Heart left ventricle (tissue), 13 donors: ENCODE data around the gene BTRC.

Source experiments
- CTCF ChIP-seq, 12 donors: fragments of 200-600 bp; sonication (generic) in 4 of 12; IDR thresholded peaks; one replicate each; pipeline versions ENCODE4 v1.5.0 to v1.8.0; 2018 to 2022; ENCODE audit warnings: antibody characterized with exemption in 12 of 12, mild to moderate bottlenecking in 5 of 12
- POLR2A ChIP-seq, 2 donors: fragments of 450-650 bp; IDR thresholded peaks; one replicate each; pipeline ENCODE4 v1.6.1; 2017; ENCODE audit warnings: antibody characterized with exemption in 2 of 2, mild to moderate bottlenecking in 2 of 2, moderate library complexity in 2 of 2
- donor health status: ischemic (EF 13 %, LVEDD 7.1; RV severe dilation, severe dysfunction).
- donor health status: DM: no; HTN: yes; CAD: no.
- donor health status: DM: no; HTN: no; CAD: no.
- donor health status: ischemic (EF 25% LVEDD 6.9; RV normal size, moderate dysfunction).
- donor health status: ischemic (EF 25% LVEDD 5.7; RV mildly dilated, moderate dysfunction).
- donor health status: ischemic (EF 35%, LVEDD 5.7; RV mildly dilated, moderate dysfunction).
- donor health status: nonischemic (EF 11% LVEDD 7.7; RV severe dilation, severe dysfunction).
- donor health status: DM: yes; HTN: yes; CAD: no.
- donor health status: PGD.
- donor health status: ischemic (EF 29% LVEDD 5.4; RV normal size, mild dysfunction).
- donor health status: nonischemic (EF 23%, LVEDD 6.1; RV moderate dilation, normal function).

DNA sequence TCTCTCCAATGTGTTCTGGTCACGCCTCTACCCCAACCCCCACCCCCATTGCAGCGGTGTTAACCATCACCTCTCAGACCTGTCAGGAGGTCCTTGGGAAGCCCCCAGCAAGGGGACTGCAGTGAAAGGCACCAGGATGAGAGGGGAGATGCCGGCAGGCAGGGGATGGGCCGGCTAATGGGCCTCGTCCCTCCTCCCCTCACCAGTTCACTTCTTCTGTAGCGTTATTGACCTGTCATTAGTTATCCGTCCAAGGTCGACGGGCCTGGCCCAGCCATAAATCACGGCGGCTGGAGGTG, 215.3 kb downstream of the BTRC start:
- TF ChIP-seq POLR2A (IDR thresholded peaks at IDR 0.05) (no peak), CTCF (IDR thresholded peaks at IDR 0.05) (no peak)
